ENCODE measurements around the gene ANK3.

- TF ChIP-seq EZH2 (IDR thresholded peaks at IDR 0.05; ENCODE audit: insufficient read depth, poor library complexity, severe bottlenecking) (no peak), EZH2phosphoT487 (IDR thresholded peaks at IDR 0.05; ENCODE audit: insufficient read depth, low read depth) (no peak)
These were observed 346.8 kb downstream of the ANK3 start for GRCh38 chr10:60042914-60043313.
